Measurements from ENCODE around the gene CREG2. TPM values are rescaled to one million over a fixed set of nuclear protein-coding genes. Genes with fewer than 3 reads are reported as not detected.

Gene CREG2
- total RNA-seq, 3 donors from 2014 or later: under 0.01 TPM; not detected in 2

GRCh38 chr2:101367508-101367907, 19.8 kb downstream of the CREG2 start:
- H3K9me3 ChIP-seq: no peaks in the 10 kb centered on the region
- H3K36me3 ChIP-seq: no peaks in the 10 kb centered on the region
- intact Hi-C loops (cut with DNase I; ENCODE audit: low total_unique reads): no loop called here
- no peak overlapping the region for H3K27ac ChIP-seq
- no peak for DNase-seq (ENCODE audit: low spot score in 2 of 2)
- no peaks in the 10 kb centered on the region for H3K27me3 ChIP-seq
- H3K4me3 ChIP-seq: no peak overlapping the region
- TF ChIP-seq, protein P1, sequence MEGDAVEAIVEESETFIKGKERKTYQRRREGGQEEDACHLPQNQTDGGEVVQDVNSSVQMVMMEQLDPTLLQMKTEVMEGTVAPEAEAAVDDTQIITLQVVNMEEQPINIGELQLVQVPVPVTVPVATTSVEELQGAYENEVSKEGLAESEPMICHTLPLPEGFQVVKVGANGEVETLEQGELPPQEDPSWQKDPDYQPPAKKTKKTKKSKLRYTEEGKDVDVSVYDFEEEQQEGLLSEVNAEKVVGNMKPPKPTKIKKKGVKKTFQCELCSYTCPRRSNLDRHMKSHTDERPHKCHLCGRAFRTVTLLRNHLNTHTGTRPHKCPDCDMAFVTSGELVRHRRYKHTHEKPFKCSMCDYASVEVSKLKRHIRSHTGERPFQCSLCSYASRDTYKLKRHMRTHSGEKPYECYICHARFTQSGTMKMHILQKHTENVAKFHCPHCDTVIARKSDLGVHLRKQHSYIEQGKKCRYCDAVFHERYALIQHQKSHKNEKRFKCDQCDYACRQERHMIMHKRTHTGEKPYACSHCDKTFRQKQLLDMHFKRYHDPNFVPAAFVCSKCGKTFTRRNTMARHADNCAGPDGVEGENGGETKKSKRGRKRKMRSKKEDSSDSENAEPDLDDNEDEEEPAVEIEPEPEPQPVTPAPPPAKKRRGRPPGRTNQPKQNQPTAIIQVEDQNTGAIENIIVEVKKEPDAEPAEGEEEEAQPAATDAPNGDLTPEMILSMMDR (IDR thresholded peaks at IDR 0.05): no peak
- TF ChIP-seq POLR2AphosphoS5 (IDR thresholded peaks at IDR 0.05): no peak
- no peak for TF ChIP-seq POLR2A (IDR thresholded peaks at IDR 0.05)
- H3K4me1 ChIP-seq: no peaks in the 10 kb centered on the region

- no peak overlapping the region for H3K4me3 ChIP-seq
- no peaks in the 10 kb centered on the region for H3K4me1 ChIP-seq
- H3K36me3 ChIP-seq: no peaks in the 10 kb centered on the region
- intact Hi-C loops (cut with DNase I; ENCODE audit: low total_unique reads): no loop called here
- no peaks in the 10 kb centered on the region for H3K9me3 ChIP-seq
- no peak overlapping the region for H3K27ac ChIP-seq
- no peak for DNase-seq (ENCODE audit: low spot score in 2 of 2)
- TF ChIP-seq, protein P1 (IDR thresholded peaks at IDR 0.05): no peak
- no peak for TF ChIP-seq POLR2AphosphoS5 (IDR thresholded peaks at IDR 0.05)
- no peak for TF ChIP-seq POLR2A (IDR thresholded peaks at IDR 0.05)
- H3K27me3 ChIP-seq: no peaks in the 10 kb centered on the region
Measured at GRCh38 chr2:101364878-101365277, 22.4 kb downstream of the CREG2 start.

- TF ChIP-seq POLR2A (IDR thresholded peaks at IDR 0.05) (no peak), POLR2AphosphoS5 (IDR thresholded peaks at IDR 0.05) (no peak)
- no peaks in the 10 kb centered on the region for H3K36me3 ChIP-seq
- DNase-seq (ENCODE audit: low spot score in 2 of 2): no peak
Measured at GRCh38 chr2:101362777-101363176, 24.5 kb downstream of the CREG2 start.

DNA sequence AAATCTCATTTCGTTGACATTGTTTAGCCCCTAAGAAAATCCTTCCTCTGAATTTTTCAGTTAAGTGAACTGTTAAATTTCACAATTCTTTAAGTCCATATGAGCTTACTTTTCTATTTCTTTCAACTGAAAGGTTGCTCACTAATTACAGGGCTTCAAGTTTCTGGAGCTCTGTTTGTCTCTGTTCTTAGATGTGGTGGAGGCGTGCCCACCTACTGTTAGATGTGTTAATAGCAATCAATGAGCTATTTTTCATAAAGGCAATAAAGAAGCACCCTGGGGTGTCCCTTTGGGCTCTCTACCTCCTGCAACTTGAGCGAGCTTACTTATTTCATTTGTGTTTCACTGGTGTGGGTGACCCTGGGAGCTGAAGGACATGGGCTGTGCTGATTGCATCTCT, 25.0 kb downstream of the CREG2 start:
- Histone ChIP-seq H3K27ac (no peak overlapping the region), H3K4me1 (no peaks in the 10 kb centered on the region), H3K9me3 (no peaks in the 10 kb centered on the region), H3K27me3 (no peaks in the 10 kb centered on the region), H3K4me3 (no peak overlapping the region), H3K36me3 (no peaks in the 10 kb centered on the region)
- intact Hi-C loops (cut with DNase I; ENCODE audit: low total_unique reads): no loop called here
- no peak for DNase-seq (ENCODE audit: low spot score in 2 of 2)
- TF ChIP-seq, protein P1 (IDR thresholded peaks at IDR 0.05): no peak
- TF ChIP-seq POLR2AphosphoS5 (IDR thresholded peaks at IDR 0.05) (no peak), POLR2A (IDR thresholded peaks at IDR 0.05) (no peak)

More at GRCh38 chr2:101362777-101363176, 24.5 kb downstream of the CREG2 start:
- H3K9me3 ChIP-seq: no peaks in the 10 kb centered on the region
- H3K4me1 ChIP-seq: no peaks in the 10 kb centered on the region
- no peak overlapping the region for H3K4me3 ChIP-seq
- no peaks in the 10 kb centered on the region for H3K27me3 ChIP-seq
- intact Hi-C loops (cut with DNase I; ENCODE audit: low total_unique reads): no loop called here
- H3K27ac ChIP-seq: no peak overlapping the region

- Histone ChIP-seq H3K27ac (no peak overlapping the region), H3K4me3 (no peak overlapping the region), H3K9me3 (no peaks in the 10 kb centered on the region), H3K4me1 (no peaks in the 10 kb centered on the region), H3K27me3 (no peaks in the 10 kb centered on the region), H3K36me3 (no peaks in the 10 kb centered on the region)
- no peak for DNase-seq (ENCODE audit: low spot score in 2 of 2)
- intact Hi-C loops (cut with DNase I; ENCODE audit: low total_unique reads): no loop called here
- no peak for TF ChIP-seq POLR2AphosphoS5 (IDR thresholded peaks at IDR 0.05)
Measured at GRCh38 chr2:101361522-101361921, 25.8 kb downstream of the CREG2 start.

- DNase-seq (ENCODE audit: low spot score in 2 of 2): no peak
- intact Hi-C loops (cut with DNase I; ENCODE audit: low total_unique reads): no loop called here
- TF ChIP-seq, protein P1 (IDR thresholded peaks at IDR 0.05): no peak
- no peak for TF ChIP-seq POLR2A (IDR thresholded peaks at IDR 0.05)
- TF ChIP-seq POLR2AphosphoS5 (IDR thresholded peaks at IDR 0.05): no peak
- no peaks in the 10 kb centered on the region for H3K36me3 ChIP-seq
- no peaks in the 10 kb centered on the region for H3K4me1 ChIP-seq
- H3K27me3 ChIP-seq: no peaks in the 10 kb centered on the region
- H3K9me3 ChIP-seq: no peaks in the 10 kb centered on the region
- H3K4me3 ChIP-seq: no peak overlapping the region
- no peak overlapping the region for H3K27ac ChIP-seq
Measured at GRCh38 chr2:101361121-101361520, 26.2 kb downstream of the CREG2 start.
